ENCODE measurements around the gene SCN11A. TPM values are rescaled to one million over a fixed set of nuclear protein-coding genes. Genes with fewer than 3 reads are reported as not detected.

SCN11A gene
- total RNA-seq, 1 donor from 2014 or later: 0.20 TPM

- Histone ChIP-seq H4K20me1 (ENCODE audit: insufficient read depth, low read length) (no peaks in the 10 kb centered on the region), H3K27ac (ENCODE audit: low read depth, low read length) (no peak overlapping the region), H3K9me3 (ENCODE audit: insufficient read depth, low read depth, low read length) (no peaks in the 10 kb centered on the region), H3K4me1 (ENCODE audit: insufficient read depth, low read length) (no peaks in the 10 kb centered on the region), H3K27me3 (ENCODE audit: insufficient read depth, low read length) (peaks cover 3% of the 10 kb centered on the region), H3K4me3 (ENCODE audit: insufficient read depth, low read depth, low read length) (no peak overlapping the region), H3K79me2 (ENCODE audit: insufficient read depth, low read length) (no peaks in the 10 kb centered on the region), H2AFZ (ENCODE audit: low read depth, low read length) (no peak overlapping the region), H3K9ac (ENCODE audit: low read length) (no peak overlapping the region), H3K4me2 (ENCODE audit: low read length) (no peak overlapping the region), H3K36me3 (ENCODE audit: insufficient read depth, low read length) (no peaks in the 10 kb centered on the region)
- Mint-ChIP-seq H3K27ac (ENCODE audit: unreplicated experiment) (no peak overlapping the region), H3K4me1 (ENCODE audit: low read depth, unreplicated experiment) (peaks cover 4% of the 10 kb centered on the region), H3K4me3 (ENCODE audit: unreplicated experiment) (no peak overlapping the region), H3K27me3 (ENCODE audit: low read depth, unreplicated experiment) (peaks cover 2% of the 10 kb centered on the region), H3K36me3 (ENCODE audit: low read depth, unreplicated experiment) (no peaks in the 10 kb centered on the region), H3K9me3 (ENCODE audit: unreplicated experiment) (no peaks in the 10 kb centered on the region)
- DNase-seq (ENCODE audit: low read depth) (no peak), FAIRE-seq (no peak)
- no peak for TF ChIP-seq CTCF (IDR thresholded peaks at IDR 0.05; ENCODE audit: insufficient read depth, low read depth, low read length)
- no peak for TF ChIP-seq EZH2 (IDR thresholded peaks at IDR 0.05; ENCODE audit: insufficient read depth, low read length)
These were observed 40.5 kb downstream of the SCN11A start for GRCh38 chr3:39011191-39011736.

- TF ChIP-seq EZH2 (IDR thresholded peaks at IDR 0.05; ENCODE audit: insufficient read depth, low read length): no peak
- no peak for TF ChIP-seq CTCF (IDR thresholded peaks at IDR 0.05; ENCODE audit: insufficient read depth, low read depth, low read length)
- no peaks in the 10 kb centered on the region for H3K36me3 Mint-ChIP-seq (ENCODE audit: low read depth, unreplicated experiment)
- H4K20me1 ChIP-seq (ENCODE audit: insufficient read depth, low read length): no peaks in the 10 kb centered on the region
- H3K27ac Mint-ChIP-seq (ENCODE audit: unreplicated experiment): no peak overlapping the region
- no peak overlapping the region for H3K4me3 Mint-ChIP-seq (ENCODE audit: unreplicated experiment)
- FAIRE-seq (no peak), DNase-seq (ENCODE audit: low read depth) (no peak)
- no peak overlapping the region for H3K4me2 ChIP-seq (ENCODE audit: low read length)
- H3K9me3 Mint-ChIP-seq (ENCODE audit: unreplicated experiment): no peaks in the 10 kb centered on the region
- no peaks in the 10 kb centered on the region for H3K79me2 ChIP-seq (ENCODE audit: insufficient read depth, low read length)
- no peaks in the 10 kb centered on the region for H3K27me3 Mint-ChIP-seq (ENCODE audit: low read depth, unreplicated experiment)
- no peaks in the 10 kb centered on the region for H3K4me1 Mint-ChIP-seq (ENCODE audit: low read depth, unreplicated experiment)
- no peak overlapping the region for H3K27ac ChIP-seq (ENCODE audit: low read depth, low read length)
- H3K9ac ChIP-seq (ENCODE audit: low read length): no peak overlapping the region
- no peaks in the 10 kb centered on the region for H3K9me3 ChIP-seq (ENCODE audit: insufficient read depth, low read depth, low read length)
- H3K27me3 ChIP-seq (ENCODE audit: insufficient read depth, low read length): no peaks in the 10 kb centered on the region
- no peak overlapping the region for H3K4me3 ChIP-seq (ENCODE audit: insufficient read depth, low read depth, low read length)
- H3K36me3 ChIP-seq (ENCODE audit: insufficient read depth, low read length): no peaks in the 10 kb centered on the region
- H3K4me1 ChIP-seq (ENCODE audit: insufficient read depth, low read length): no peaks in the 10 kb centered on the region
- H2AFZ ChIP-seq (ENCODE audit: low read depth, low read length): no peak overlapping the region
These were observed 46.4 kb downstream of the SCN11A start for GRCh38 chr3:39005295-39005694.

Other genes with a start within 250 kb of the SCN11A start
- not detected in 2 replicates for gene SCN10A, start 235.7 kb downstream of the SCN11A start, total RNA-seq
- gene WDR48, start 72 bp upstream of the SCN11A start, total RNA-seq: 38.5 and 40.8 TPM in 2 replicates
- 39.5 and 45.6 TPM in 2 replicates for gene GORASP1, start 55.7 kb upstream of the SCN11A start, total RNA-seq
- 3.9 and 4.1 TPM in 2 replicates for gene TTC21A, start 55.7 kb upstream of the SCN11A start, total RNA-seq
- 42.3 and 47.0 TPM in 2 replicates for gene CSRNP1, start 101.6 kb upstream of the SCN11A start, total RNA-seq
- gene XIRP1, start 140.7 kb upstream of the SCN11A start, total RNA-seq: 1.1 and 1.5 TPM in 2 replicates
- 0.17 and 0.32 TPM in 2 replicates for gene CX3CR1, start 228.1 kb upstream of the SCN11A start, total RNA-seq

Data from astrocyte (in vitro differentiated cells and primary cell).